OCI-M2 (cell line): Measurements from ENCODE around the gene GPER1.

Source experiments
- DNase-seq: peaks from one replicate; lab custom pipeline; 2025; ENCODE audit not compliant: unreplicated experiment; lab: John Stamatoyannopoulos, UW

The GPER1 gene

DNA sequence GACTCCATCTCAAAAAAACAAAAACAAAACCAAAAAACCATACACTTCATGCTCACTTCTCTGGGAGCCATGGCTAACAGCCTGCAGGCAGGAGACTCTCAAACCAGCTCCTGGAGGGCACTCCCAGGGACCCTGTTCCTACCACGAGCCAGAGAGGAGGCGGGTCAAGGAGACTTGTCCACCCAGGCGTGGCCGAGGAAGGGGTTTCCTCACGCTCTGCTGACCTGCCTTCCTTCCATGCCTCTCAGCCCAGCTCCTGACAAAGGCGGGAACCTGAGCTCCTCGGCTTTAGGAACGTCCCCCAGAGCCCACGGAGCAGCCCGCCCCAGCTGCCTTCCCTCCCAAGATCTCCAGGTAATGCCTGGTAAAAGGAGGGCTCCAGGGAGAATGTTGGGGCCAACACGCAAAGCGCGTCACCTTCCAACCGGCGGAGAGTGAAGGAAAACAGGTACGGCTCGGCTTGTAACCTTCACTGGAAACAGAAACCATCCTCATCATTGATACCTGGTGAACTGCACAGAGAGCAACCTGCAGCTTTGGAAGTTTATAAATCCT is 34.0 kb upstream of the GPER1 start:
- DNase-seq = no peak

DNA sequence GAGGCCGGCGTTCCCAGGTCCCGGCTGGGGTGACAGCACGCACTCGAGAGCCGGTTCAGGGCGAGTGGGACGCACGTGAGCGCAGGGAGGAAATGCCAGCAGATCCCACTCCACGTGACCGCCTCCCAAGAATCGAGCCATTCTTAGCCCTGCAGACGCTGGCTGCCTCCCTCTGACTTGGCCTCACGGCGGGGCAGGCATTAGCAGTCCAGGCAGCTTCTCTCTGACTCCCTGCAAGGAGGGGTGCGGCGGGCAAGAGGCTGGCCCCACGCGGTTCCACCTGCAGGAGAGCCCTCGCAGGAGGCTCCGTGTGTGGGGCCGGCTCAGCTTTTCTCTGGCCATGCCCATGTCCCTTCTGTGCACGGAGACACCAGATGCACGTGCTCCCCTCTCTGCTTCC is 33.5 kb upstream of the GPER1 start:
- no peak for DNase-seq

DNA sequence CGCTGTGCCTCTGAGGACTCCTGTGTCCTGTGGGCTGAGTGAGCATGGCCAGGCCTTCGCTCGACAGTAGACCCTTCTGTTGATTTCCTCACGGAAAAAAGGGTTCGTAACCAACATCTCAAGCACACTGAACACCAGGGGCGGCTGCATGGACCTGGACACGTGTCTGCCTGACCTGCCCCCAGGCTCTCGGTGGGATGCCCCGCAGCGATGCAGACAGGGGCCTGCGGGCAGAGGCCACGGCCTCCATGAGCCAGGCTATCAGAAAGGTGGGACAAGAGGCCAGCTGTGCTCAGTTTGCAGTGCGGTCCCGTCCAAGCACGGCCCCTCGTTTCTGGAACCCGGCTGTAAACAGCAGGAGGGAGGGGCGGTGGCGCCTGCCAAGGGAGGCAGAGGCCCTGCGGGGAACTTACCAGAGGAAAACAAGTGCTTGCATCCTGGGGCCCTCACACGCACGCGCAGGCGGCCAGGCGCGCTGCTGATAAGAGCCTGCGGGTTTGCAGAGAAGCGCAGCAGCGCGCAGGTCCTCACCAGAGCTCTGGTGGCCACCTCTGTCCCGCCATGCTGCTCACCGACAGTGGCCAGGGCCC is 33.0 kb upstream of the GPER1 start:
- no peak for DNase-seq

DNA sequence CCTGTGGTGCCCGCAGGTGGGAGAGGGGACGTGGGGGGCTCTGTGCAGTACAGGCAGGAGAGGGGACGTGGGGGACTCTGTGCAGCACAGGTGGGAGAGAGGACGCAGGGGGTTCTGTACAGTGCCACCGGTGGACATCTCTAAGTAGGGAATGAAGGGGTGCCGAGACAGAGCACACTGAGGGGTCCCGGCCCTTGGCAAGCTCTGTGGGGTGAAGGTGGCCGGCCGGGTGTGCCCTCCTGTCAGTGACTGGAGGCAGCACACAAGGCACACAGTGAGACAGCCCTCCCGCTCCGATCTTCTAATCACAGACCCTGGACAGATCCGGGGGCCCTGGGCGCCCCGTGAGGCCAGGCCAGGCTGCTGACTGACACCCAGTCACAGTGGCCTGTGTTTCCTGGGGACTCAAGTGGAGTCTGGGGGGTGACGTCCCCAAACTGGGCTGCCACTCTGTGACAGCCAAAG is 32.4 kb upstream of the GPER1 start:
- no peak for DNase-seq

DNA sequence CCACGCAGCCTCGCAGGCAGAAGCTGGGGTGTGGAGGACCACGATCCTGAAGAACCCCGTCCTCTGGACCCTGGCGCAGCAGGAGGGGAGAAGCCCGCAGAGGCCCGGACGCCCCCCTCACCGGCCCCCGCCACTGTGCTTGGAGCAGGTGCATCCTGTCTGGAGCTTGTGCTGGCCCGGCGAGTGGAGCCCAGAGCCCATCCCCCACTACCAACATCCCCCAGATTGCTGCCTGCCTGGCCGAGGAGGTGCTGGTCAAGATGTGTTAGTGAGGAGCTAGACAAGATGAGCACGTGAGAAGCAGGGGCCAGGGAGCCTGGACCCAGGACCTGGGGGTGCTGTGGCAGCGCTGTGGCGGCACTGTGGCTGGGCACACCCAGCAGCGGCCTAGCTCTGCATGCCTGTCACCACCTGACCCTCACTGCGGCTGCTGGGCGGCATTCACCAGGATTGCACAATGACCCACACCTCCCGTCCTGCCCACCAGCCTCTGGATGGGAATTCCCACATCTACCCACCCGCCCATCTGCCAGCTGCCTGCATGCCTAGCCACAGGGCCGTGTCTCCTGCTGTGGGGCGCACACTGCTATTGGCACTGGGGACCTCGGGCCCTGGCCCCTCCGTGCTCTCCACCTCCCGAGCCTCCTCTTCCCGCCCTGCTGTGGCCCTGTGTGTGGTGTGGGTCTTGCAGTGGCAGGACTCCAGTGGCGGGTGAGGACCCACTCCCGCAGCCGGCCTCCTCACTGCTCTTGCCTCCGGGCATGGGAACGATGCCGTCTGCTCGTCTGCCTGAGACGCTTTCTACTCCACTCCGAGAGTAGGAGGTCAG is 31.7 kb upstream of the GPER1 start:
- no peak for DNase-seq

DNA sequence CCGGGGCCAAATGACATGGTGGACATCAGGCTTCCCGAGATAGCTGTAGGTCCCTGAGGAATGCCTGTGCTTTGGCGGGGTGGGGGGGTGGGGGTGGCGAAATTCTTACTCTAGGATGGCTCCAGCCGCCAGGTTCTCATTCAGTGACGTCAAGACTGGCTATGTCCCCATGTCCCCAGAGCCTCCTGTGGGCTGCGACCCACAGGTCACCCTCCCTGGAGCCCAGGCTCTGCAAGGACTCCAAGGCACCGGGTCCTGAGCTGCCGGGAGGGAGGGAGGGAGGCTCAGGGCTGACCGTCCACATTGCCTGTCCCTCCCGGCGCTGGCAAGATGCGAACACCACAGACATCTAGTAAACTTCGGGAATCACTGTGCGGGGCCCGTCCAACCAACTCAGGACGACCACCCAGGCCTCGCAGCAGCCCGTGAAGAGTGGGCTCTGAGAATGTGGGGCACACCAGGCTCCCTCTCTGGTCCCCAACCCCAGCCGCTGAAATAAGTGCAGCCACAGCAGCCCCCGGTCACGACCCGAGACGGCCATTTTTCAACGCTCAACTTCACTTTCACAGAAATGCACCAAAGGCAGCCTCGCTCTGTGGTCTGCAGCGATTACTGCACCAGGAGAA is 31.0 kb upstream of the GPER1 start:
- DNase-seq = no peak

DNA sequence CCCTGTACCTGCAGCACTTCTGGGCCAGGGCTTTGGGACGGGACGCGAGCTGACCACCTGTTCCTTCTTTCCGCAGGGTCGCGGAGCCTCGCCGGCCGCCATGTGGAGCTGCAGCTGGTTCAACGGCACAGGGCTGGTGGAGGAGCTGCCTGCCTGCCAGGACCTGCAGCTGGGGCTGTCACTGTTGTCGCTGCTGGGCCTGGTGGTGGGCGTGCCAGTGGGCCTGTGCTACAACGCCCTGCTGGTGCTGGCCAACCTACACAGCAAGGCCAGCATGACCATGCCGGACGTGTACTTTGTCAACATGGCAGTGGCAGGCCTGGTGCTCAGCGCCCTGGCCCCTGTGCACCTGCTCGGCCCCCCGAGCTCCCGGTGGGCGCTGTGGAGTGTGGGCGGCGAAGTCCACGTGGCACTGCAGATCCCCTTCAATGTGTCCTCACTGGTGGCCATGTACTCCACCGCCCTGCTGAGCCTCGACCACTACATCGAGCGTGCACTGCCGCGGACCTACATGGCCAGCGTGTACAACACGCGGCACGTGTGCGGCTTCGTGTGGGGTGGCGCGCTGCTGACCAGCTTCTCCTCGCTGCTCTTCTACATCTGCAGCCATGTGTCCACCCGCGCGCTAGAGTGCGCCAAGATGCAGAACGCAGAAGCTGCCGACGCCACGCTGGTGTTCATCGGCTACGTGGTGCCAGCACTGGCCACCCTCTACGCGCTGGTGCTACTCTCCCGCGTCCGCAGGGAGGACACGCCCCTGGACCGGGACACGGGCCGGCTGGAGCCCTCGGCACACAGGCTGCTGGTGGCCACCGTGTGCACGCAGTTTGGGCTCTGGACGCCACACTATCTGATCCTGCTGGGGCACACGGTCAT is 30.3 kb upstream of the GPER1 start:
- DNase-seq = no peak

DNA sequence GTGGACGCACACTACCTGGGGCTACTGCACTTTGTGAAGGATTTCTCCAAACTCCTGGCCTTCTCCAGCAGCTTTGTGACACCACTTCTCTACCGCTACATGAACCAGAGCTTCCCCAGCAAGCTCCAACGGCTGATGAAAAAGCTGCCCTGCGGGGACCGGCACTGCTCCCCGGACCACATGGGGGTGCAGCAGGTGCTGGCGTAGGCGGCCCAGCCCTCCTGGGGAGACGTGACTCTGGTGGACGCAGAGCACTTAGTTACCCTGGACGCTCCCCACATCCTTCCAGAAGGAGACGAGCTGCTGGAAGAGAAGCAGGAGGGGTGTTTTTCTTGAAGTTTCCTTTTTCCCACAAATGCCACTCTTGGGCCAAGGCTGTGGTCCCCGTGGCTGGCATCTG is 29.6 kb upstream of the GPER1 start:
- no peak for DNase-seq

DNA sequence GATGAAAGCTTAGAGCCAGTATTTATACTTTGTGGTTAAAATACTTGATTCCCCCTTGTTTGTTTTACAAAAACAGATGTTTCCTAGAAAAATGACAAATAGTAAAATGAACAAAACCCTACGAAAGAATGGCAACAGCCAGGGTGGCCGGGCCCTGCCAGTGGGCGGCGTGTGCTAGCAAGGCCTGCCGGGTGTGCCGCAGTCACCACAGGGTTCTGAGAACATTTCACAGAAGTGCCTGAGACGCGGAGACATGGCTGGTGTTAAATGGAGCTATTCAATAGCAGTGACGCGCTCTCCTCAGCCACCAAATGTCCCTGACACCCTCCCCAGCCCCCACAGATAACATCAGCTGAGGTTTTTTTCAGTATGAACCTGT is 29.1 kb upstream of the GPER1 start:
- no peak for DNase-seq

DNA sequence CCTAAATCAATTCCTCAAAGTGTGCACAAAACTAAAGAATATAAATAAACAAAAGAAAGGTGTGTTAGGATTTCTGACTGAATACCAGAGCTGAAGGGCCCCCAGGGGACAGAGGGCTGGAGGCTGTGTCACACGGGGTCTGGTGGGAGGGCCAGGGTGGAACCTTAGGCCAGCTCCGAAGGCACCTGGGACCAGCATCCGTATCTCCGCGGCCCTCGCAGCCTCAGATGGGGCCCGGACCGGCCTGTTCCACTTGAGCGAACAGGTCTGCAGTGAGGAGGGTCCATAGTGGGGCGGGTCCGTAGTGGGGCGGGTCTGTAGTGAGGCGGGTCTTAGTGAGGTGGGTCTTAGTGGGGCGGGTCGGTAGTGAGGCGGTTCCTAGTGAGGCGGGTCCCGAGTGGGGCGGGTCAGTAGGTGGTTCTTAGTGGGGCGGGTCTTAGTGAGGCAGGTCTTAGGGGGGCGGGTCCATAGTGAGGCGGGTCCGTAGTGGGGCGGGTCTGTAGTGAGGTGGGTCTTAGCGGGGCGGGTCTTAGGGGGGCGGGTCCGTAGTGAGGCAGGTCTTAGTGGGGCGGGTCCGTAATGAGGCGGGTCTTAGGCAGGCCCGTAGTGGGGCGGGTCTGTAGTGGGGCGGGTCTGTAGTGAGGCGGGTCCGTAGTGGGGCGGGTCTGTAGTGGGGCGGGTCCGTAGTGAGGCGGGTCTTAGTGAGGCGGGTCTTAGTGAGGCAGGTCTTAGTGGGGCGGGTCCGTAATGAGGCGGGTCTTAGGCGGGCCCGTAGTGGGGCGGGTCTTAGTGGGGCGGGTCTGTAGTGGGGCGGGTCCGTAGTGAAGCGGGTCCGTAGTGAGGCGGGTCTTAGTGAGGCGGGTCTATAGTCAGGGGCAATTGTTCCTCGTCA is 28.5 kb upstream of the GPER1 start:
- no peak for DNase-seq

DNA sequence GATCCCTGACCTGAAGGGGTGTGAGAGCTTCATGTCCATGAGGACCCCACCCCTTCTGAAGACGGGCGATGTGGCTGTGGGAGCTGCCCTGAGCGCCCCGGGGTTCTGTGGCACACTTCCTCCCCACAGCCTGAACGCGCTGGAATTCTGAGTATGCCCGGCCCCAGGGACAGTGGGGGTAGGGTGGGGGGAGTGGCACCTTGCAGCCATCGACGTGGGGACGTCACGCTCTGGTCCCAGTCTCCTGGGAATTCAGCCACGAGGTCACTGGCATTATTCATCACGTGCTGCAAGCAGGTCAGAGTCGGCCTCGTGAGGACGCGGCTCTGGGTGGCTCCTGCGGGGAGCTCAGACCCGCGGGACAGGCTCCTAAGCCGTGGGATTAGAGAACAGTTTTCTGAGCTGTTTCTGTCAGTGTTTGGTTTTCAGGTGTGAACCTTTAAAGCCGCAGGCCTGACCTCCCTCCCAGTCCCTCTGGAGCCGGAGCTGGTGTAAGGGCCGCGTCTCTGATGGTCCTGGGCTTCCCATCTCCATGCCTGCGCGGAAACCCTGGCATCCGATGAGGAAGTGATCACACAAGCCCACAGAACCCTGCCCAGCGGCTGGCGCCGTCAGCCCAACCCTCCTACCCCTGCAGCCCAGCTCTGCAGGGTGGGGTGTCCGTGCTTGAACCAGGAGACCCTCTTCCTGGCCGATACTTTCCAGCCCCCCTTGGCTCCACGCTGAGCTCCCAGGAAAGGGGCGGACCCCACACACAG is 27.4 kb upstream of the GPER1 start:
- DNase-seq = no peak

DNA sequence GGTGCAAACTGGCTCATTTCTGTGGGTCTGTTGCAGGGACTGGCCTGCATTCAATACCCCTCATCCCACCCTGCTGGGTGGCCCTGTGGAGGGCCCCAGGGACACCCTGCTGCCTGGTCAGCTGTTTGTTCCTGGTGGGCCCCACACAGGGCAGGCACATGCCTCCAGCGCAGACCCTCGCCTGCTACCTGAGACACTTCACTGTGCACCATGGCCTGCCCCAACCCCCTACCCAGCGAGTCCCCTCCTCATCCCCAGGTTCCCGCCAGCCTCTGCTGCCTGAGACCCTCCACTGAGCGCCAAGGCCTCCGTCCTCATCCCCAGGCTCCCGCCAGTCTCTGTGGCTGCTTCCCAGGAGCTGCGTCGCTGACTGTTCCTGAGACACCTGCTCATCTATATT is 26.7 kb upstream of the GPER1 start:
- no peak for DNase-seq

DNA sequence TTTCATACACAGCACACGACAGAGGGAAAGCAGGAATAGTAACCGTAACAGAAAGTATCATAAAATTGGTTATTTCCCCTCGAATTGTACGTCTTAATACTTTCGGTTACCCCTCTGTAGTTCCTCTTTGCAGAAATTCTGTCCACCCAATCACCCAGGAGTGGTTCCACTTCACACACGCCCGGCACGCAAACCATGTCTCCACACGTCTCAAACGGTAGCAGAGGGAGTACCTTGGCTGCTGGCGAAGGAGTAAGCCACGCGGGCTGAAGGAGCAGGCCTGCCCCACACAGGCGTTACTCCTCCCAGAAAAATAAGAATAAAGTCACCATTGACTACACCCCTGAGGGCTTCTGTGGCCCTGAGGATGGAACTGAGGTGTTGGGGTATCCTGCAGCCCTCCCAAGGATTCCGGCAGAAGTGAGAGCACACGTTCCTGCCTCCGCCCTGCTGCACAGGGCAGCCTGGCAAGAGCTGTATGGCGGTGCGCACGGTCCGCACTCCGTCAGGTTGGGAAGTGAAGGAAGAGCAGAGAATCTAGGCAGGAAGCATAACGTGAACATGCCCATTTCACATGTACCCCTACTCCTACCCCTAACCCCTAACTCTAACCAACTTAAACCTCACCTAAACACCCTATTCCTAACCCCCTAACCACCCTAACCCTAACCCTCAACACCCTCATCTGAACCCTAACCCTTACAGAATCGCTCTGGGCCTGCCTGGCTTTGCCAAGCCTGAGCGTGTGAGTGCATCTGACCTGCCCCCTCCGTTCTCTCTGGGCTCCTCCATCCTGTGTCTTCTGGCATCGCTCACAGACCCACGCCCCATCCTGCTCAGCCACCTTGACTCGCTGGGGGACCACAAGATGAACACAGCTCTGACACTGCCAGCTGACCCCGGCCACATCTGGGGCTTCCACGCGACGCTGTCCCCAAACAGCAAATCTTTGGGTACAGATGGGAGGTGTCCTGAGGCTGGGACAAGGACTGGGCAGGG is 25.3 kb upstream of the GPER1 start:
- DNase-seq = no peak

DNA sequence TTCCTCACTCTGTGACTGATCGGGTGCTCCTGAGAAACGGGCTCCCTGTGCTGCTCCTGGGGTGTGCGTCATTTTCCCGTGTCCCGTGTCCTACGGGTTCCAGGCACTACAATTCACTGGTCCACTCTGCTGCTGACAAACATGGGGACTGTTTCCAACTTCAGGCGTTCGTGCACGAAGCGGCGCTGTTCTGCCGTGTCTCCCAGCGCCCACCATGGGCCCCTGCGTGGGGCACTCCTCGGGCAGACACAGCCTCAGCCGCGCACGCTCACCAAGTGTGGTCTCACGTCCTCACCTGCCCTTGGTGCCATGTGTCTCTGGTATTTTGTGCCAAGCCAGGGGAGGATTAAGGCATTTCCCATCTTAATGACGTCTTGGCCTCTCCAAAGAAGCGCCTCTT is 24.6 kb upstream of the GPER1 start:
- no peak for DNase-seq

DNA sequence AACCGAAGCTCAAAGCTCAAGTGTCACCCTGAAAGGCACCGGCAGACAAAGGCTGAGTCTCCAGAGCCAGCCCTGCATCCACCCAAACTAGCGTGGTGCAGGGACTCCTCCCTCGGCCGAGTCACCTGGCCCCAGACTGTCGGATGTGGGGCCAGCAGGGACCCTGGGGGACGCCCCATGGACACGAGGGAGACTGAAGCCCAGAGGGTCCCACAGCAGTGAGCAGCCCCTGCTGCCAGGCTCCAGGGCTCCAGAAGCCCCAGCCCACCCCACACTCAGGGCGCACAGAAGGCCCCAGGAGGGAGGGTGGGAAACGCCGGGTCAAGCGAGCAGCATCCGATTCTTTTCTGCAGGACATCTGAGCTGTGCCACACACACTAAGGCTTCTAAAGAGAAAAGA is 23.3 kb upstream of the GPER1 start:
- DNase-seq = no peak

DNA sequence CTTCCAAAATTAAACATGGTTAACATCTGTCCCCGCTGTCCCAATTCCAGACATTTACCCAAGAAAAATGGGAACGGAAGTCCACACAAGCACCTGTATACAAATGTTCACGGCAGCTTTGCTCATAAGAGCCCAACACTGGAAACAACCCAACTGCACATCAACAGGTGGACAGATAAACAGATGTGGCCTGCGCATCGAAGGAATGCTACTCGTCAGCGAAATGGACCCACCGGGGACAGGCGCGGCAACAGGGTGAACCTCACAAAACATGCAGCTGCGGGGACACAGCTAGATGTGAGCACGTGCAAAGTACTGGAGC is 22.7 kb upstream of the GPER1 start:
- no peak for DNase-seq

DNA sequence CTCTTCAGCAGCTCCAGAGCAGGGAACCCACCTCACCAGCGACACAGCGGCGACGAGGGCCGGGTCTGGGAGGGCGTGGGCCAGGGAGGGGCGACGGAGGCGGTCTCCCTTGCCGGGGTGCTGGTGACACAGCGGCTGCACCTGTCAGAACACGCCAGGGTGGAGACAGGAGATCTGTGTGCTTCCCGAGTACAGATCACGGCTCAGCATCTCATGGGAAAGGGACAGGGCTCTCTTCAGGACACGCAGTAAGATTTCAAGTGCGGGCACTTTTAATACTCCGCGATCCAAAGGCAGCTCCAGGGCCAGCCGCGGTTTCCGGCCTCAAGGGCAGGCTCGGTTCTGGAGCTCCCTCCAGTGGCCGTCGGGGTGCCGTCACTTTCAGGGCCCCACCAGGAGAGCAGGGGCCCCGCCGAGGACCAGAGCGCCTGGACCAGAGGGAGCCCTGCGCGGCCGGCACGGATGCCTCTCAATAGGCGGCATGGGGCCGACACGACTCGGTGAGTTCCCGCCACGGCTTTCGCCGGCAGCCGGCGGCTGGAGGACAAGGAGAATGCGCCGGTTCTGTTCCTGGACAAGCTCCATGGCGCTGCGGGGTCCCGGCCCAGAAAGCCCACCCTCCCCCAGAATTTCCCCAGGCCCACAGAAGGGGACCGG is 22.2 kb upstream of the GPER1 start:
- no peak for DNase-seq

DNA sequence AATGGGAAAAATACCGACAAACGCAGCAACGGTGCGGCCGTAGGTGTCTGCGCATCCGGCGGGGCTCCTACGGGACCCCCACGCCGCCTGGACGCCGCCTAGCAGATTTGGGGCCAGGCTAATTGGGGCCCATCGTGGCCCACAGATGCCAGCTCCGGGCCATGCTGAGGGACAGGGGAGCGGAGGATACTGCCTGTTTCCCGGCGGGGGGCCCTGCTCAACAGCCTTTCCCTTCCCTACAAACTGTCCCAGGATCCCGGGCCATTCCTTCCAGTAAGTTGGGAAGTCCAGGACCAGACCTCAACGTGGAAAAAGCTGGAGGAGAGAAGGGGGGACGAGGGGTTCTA is 21.7 kb upstream of the GPER1 start:
- no peak for DNase-seq
